MG63 (cell line): ENCODE data around the gene TCF12. TPM values are rescaled to one million over a fixed set of nuclear protein-coding genes. Genes with fewer than 3 reads are reported as not detected.
"Not testable (repeated sequence)": the region's sequence is repeated elsewhere in the genome, so short reads cannot be mapped to it uniquely, and the experiment has no call there.

Experiments
- DNase-seq: peaks from one replicate; pipeline ENCODE4 v3.0.0-alpha.2; 2020
- H3K27me3 ChIP-seq: fragments of 250-450 bp; sonication (Bioruptor Pico); 2 replicates; pipeline ENCODE4 v1.5.1; 2020; ENCODE audit warnings: mild to moderate bottlenecking, moderate library complexity
- H3K36me3 ChIP-seq: fragments of 250-450 bp; sonication (Bioruptor Pico); 2 replicates; pipeline ENCODE4 v1.5.1; 2020; ENCODE audit warnings: mild to moderate bottlenecking, moderate library complexity
- H3K4me3 ChIP-seq: fragments of 250-450 bp; sonication (Bioruptor Pico); 2 replicates; pipeline ENCODE4 v1.5.1; 2020; ENCODE audit warnings: mild to moderate bottlenecking, moderate library complexity
- H3K9me3 ChIP-seq: fragments of 250-450 bp; sonication (Bioruptor Pico); 2 replicates; pipeline ENCODE4 v1.5.1; 2020; ENCODE audit warnings: mild to moderate bottlenecking, moderate library complexity
- total RNA-seq: library from RNA; depleted of rRNA; stranded (reverse); fragments of >200 nt; shearing (Covaris generic); gene quantifications from 2 replicates; pipeline ENCODE4 v1.2.3, GENCODE V29; 2014; ENCODE audit warnings: low replicate concordance

TCF12 gene
- total RNA-seq, 1 experiment from 2014 or later = 48.8 TPM

GRCh38 chr15:56932509-56932868 lies 14.0 kb downstream of the TCF12 start:
- not testable (repeated sequence) for H3K4me3 ChIP-seq, H3K9me3 ChIP-seq, H3K27me3 ChIP-seq, DNase-seq
- H3K36me3 ChIP-seq = peaks cover 17% of the 10 kb centered on the region

GRCh38 chr15:56933410-56933809 lies 15.0 kb downstream of the TCF12 start:
- Histone ChIP-seq H3K36me3 (peaks cover 17% of the 10 kb centered on the region), H3K4me3 (no peak overlapping the region)
- DNase-seq = no peak

GRCh38 chr15:56933811-56934210 lies 15.4 kb downstream of the TCF12 start:
- no peaks in the 10 kb centered on the region for H3K9me3 ChIP-seq
- DNase-seq = no peak
- H3K27me3 ChIP-seq = no peaks in the 10 kb centered on the region
- H3K4me3 ChIP-seq = no peak overlapping the region
- H3K36me3 ChIP-seq = peaks cover 17% of the 10 kb centered on the region

More at GRCh38 chr15:56933410-56933809, 15.0 kb downstream of the TCF12 start:
- H3K27me3 ChIP-seq = no peaks in the 10 kb centered on the region
- H3K9me3 ChIP-seq = no peaks in the 10 kb centered on the region

DNA sequence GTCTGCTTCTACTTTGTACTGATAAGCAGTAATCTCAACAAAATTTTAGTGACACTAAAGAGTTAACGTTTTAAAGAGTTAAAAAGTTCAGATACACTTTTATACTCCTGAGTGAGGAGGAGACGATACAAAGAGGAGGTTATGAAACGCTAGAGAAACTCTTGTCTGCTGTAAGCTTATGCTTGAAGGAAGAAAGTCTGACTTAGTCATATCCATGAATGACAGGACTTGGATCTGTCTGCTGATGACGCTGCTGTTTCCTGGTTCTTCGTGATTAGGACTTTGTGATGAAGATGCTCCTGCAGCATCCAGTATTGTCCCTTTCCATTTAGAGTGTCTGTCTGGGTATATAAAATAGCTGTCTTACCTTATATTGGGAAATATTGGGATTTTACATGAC lies 15.8 kb downstream of the TCF12 start:
- no peaks in the 10 kb centered on the region for H3K9me3 ChIP-seq
- H3K36me3 ChIP-seq = peaks cover 17% of the 10 kb centered on the region
- DNase-seq = no peak
- H3K4me3 ChIP-seq = no peak overlapping the region
- no peaks in the 10 kb centered on the region for H3K27me3 ChIP-seq

- H3K36me3 ChIP-seq = peaks cover 13% of the 10 kb centered on the region
- DNase-seq = no peak
- no peaks in the 10 kb centered on the region for H3K9me3 ChIP-seq
- H3K27me3 ChIP-seq = no peaks in the 10 kb centered on the region
- H3K4me3 ChIP-seq = no peak overlapping the region
These were observed 18.5 kb downstream of the TCF12 start for GRCh38 chr15:56936929-56937328.

DNA sequence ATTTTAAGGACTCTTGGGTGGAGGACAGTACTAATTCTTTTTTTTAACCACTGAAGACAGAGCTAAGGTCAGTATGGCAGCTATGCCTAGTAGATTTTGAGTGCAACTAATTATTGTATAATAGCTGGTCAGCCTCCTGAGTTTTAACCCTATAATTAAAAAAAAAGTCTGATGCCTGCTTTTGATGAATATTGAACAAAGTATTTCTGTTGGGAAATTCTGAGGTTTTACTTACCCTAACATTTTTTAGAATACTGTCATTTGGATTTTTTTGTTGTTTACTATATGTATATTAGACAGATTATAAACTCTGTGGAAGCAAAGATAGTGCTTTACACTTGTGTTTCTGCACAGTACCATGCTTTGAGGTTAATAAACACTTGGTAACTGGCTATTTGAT lies 20.8 kb downstream of the TCF12 start:
- H3K27me3 ChIP-seq = no peaks in the 10 kb centered on the region
- H3K36me3 ChIP-seq = peaks cover 11% of the 10 kb centered on the region
- no peak overlapping the region for H3K4me3 ChIP-seq
- no peak for DNase-seq
- H3K9me3 ChIP-seq = no peaks in the 10 kb centered on the region

GRCh38 chr15:56940388-56940787 lies 21.9 kb downstream of the TCF12 start:
- DNase-seq = no peak
- Histone ChIP-seq H3K4me3 (no peak overlapping the region), H3K9me3 (peaks cover under 1% of the 10 kb centered on the region), H3K36me3 (peaks cover 8% of the 10 kb centered on the region), H3K27me3 (no peaks in the 10 kb centered on the region)

DNA sequence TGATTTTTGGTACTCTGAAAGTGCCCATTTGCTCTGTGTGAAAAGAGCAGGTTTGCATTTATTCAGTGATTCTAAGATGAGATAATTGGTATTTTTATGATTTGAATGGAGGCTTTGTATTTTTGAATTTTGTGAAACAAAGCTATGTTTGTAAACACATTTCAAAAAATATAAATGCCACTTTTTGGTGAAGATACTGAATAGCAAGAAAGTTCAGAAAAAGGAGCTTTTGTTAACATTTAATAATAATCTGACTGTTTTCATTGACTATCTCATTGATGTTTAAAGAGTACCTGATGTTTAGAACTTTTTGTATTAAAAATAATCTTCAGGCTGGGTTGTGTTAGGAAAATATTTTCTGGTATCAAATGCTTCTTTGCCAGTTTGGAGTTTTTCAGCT lies 23.7 kb downstream of the TCF12 start:
- H3K9me3 ChIP-seq = peaks cover 8% of the 10 kb centered on the region
- DNase-seq = no peak
- peaks cover 7% of the 10 kb centered on the region for H3K36me3 ChIP-seq
- no peaks in the 10 kb centered on the region for H3K27me3 ChIP-seq
- H3K4me3 ChIP-seq = no peak overlapping the region

DNA sequence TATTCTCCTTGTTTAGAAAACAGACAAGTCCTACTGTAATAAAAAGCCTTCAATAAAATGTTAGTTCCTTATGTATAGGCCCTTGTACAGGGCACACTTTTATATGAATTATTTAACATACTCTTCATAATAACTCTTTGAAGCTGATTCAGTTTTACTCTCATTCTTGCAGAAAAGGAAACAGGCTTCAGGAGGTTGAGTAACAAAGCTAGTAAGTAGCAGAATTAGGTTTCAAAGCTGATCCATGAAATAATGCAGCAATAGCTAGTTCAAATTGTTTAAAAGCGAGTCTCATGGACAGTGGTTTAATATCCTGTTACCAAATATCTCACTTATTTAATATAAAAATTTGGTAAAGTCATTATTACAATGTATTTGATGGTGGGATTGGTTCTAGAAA lies 25.0 kb downstream of the TCF12 start:
- DNase-seq = no peak
- Histone ChIP-seq H3K27me3 (no peaks in the 10 kb centered on the region), H3K9me3 (peaks cover 8% of the 10 kb centered on the region), H3K4me3 (no peak overlapping the region), H3K36me3 (peaks cover 7% of the 10 kb centered on the region)

GRCh38 chr15:56944485-56944884 lies 26.0 kb downstream of the TCF12 start:
- Histone ChIP-seq H3K27me3 (no peaks in the 10 kb centered on the region), H3K9me3 (peaks cover 8% of the 10 kb centered on the region), H3K36me3 (peaks cover 7% of the 10 kb centered on the region), H3K4me3 (no peak overlapping the region)
- no peak for DNase-seq

DNA sequence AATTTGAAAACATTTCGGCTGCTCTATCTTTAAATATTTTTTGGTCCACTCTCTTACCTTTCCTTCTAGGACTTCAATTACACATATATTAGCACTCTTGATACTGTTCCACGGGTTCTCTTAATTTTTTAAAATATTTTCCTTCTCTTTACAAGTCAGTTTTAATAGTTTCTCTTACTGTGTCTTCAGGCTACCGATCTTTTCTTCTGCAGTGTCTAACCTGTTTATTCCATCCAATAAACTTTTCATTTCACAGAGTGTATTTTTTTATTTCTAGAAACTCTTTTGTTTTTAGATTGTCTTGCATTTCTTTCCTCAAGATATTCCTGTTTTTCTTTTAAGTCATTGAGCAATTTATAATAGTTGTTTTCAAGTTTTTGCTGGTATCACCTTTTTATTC lies 27.7 kb downstream of the TCF12 start:
- peaks cover 11% of the 10 kb centered on the region for H3K36me3 ChIP-seq
- no peak overlapping the region for H3K4me3 ChIP-seq
- peaks cover 8% of the 10 kb centered on the region for H3K9me3 ChIP-seq
- H3K27me3 ChIP-seq = no peaks in the 10 kb centered on the region
- DNase-seq = no peak

DNA sequence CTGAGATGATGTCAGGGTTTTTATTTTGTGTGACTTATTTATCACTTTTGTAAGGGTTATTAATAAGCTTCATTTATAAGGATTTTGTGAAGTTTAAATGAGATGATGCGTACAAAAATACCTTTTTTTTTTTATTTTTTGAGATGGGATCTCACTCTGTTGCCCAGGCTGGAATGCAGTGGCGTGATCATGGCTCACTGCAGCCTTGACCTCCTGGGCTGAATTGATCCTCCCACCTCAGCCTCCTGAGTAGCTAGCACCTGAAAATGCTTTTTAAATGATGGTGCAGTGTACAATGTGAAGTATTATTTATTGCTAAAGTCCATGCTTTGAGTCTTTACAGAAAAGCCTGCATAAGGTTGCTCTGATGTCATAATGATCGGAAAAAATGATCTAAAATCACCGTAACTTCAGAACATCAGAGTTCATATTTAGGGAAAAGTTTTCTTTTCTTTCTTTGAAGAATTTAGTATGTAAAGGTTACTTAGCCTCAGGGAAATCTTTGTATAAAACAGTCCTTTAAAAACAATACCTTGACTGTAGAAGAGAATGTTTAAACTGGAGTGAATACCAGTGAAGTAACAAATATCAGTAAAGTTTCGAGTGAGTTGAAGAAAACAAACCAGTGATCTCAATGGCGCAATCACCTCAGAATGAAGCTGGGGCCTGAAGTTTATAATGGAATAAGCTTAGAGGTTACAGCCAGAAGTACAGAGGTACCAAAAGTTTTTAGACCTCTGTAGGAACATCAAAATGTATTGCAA lies 29.7 kb downstream of the TCF12 start:
- Histone ChIP-seq H3K36me3 (peaks cover 14% of the 10 kb centered on the region), H3K9me3 (peaks cover 16% of the 10 kb centered on the region), H3K4me3 (no peak overlapping the region), H3K27me3 (no peaks in the 10 kb centered on the region)
- no peak for DNase-seq

DNA sequence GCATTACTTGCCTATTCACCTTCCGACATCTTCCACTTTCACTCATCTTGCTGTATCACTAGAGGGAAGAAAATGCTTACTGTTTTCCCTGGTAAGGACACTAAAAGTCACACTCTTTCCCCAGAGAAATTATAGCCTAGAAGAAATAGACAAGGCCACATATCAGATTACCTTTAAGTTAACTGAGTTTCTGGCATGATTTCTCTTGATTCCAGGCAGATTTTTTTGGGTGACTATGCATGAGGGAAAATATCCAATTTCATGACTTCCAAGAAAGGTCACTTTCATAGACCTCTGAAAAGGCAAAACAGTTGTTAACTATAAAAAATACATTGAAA lies 30.3 kb downstream of the TCF12 start:
- Histone ChIP-seq H3K9me3 (peaks cover 17% of the 10 kb centered on the region), H3K36me3 (peaks cover 11% of the 10 kb centered on the region), H3K27me3 (no peaks in the 10 kb centered on the region), H3K4me3 (no peak overlapping the region)
- DNase-seq = no peak

DNA sequence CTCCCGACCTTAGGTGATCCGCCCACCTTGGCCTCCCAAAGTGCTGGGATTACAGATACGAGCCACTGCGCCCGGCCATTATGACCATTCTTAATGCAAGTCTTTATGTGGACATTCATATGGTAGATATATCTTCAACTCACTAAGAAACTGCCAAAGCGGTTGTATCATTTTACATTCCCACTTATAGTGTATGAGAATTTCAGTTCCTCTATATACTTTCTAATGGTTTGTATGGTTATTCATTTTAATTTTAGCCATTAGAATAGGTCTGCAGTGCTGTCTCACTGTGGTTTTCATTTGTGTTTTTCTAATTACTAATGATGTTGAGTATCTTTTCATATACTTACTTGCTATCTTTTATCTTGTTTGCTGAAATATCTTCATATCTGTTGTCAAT lies 32.5 kb downstream of the TCF12 start:
- H3K27me3 ChIP-seq = no peaks in the 10 kb centered on the region
- DNase-seq = no peak
- H3K4me3 ChIP-seq = no peak overlapping the region
- peaks cover 12% of the 10 kb centered on the region for H3K9me3 ChIP-seq
- peaks cover 22% of the 10 kb centered on the region for H3K36me3 ChIP-seq

GRCh38 chr15:56953790-56954189 lies 35.3 kb downstream of the TCF12 start:
- DNase-seq = no peak
- peaks cover 28% of the 10 kb centered on the region for H3K9me3 ChIP-seq
- no peak overlapping the region for H3K4me3 ChIP-seq
- H3K27me3 ChIP-seq = no peaks in the 10 kb centered on the region
- H3K36me3 ChIP-seq = peaks cover 19% of the 10 kb centered on the region

GRCh38 chr15:56955011-56955410 lies 36.6 kb downstream of the TCF12 start:
- Histone ChIP-seq H3K9me3 (peaks cover 28% of the 10 kb centered on the region), H3K36me3 (peaks cover 19% of the 10 kb centered on the region)
- not testable (repeated sequence) for H3K4me3 ChIP-seq, H3K27me3 ChIP-seq, DNase-seq

DNA sequence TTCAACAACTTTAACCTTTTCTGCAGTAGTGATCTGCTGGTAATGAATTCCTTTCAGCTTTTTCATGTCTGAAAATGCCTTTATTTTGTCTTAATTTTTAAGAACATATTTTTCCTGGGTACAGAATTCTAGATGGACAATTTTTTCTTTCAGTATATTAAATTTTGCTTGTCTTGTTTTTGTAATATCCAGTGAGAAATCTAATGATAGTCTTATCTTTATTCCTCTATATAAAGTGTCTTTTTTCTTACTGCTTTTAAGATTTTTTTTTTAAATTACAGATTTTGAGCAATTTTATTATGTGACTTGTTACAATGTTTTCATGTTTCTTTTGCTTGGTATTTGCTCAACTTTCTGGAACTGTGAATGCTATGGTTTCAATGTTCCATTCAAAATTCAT lies 38.1 kb downstream of the TCF12 start:
- DNase-seq = no peak
- H3K9me3 ChIP-seq = peaks cover 28% of the 10 kb centered on the region
- no peaks in the 10 kb centered on the region; the same call in 1 of the 2 replicates for H3K27me3 ChIP-seq
- H3K36me3 ChIP-seq = peaks cover 14% of the 10 kb centered on the region
- no peak overlapping the region for H3K4me3 ChIP-seq

DNA sequence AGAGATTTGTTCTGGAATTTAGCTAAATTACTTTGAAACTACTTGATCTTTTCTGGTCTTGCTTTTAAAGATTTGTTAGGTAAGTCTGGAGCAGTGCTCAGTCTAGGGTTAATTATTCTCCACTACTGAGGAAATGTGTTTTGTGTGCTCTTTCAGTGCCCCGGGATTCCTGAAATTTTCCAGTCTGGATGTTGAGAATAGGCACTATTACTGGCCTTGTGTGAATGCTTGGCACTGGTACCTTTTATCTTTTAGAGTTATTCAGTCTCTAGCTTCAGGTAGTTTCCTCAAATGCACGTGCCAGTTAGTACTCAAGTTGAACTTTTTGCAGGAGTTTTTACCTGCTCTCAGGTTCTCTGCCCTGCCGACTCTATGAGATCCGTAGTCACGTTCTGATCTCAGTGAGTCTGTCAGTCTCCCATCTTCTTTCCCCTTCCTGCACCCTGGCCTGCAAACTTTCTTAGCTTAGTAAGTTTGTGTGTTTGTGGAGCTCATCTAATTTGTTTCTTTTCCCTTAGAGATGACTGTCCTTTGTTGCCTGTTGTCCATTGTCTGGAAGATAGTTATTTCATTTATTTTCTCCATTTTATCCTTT lies 39.5 kb downstream of the TCF12 start:
- no peaks in the 10 kb centered on the region; the same call in 1 of the 2 replicates for H3K27me3 ChIP-seq
- no peak overlapping the region for H3K4me3 ChIP-seq
- H3K9me3 ChIP-seq = peaks cover 22% of the 10 kb centered on the region
- no peak for DNase-seq
- H3K36me3 ChIP-seq = peaks cover 11% of the 10 kb centered on the region
